ENCODE measurements around the gene POLE. TPM values are rescaled to one million over a fixed set of nuclear protein-coding genes. Genes with fewer than 3 reads are reported as not detected.

Gene POLE
- total RNA-seq, 2 experiments from 2014 or later = 157 to 230 TPM

DNA sequence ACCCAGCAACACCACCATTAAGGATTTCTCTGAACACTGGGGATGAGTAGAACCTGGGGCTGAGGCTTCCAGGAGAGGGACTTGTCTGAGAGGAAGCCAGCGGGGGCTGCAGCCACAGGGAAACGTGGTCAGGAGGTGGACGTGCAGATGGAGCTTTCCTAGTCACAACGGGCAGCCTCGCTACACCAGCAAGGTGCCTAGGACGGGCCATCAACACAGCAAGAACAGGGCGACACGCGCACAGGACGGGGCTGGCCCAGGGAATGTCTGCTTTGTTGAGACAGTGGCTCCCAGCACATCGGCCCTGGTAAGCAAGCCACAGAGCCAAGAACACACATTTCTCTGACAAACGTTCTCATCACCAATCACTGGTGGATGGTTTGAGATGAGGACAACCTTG lies 49.2 kb upstream of the POLE start:
- no peak overlapping the region for H3K27ac ChIP-seq (ENCODE audit: low read depth, low read length, poor library complexity, severe bottlenecking)
- intact Hi-C loops (cut with micrococcal nuclease; ENCODE audit: unreplicated experiment) = no loop called here
- no TSS peak for BruUV-seq (replicated peaks)
- H3K4me3 ChIP-seq (ENCODE audit: low read depth, low read length, poor library complexity, severe bottlenecking) = no peak overlapping the region
- peaks cover 99% of the 10 kb centered on the region for H3K36me3 ChIP-seq (ENCODE audit: insufficient read depth, low read length)
- ChIA-PET POLR2A (no interaction called here), CTCF (ENCODE audit: unreplicated experiment) (no interaction called here)
- H3K9me2 ChIP-seq (ENCODE audit: insufficient read depth, low read length) = no peaks in the 10 kb centered on the region
- 0 out of 2 replicates have a peak, but pooled peaks cover 3% of the 10 kb centered on the region for H4K20me1 ChIP-seq (ENCODE audit: insufficient read depth, low read length)
- no peak for DNase-seq (ENCODE audit: low spot score)
- no peak overlapping the region for H2AFZ ChIP-seq (ENCODE audit: low read length)
- H3K4me1 ChIP-seq (ENCODE audit: insufficient read depth, low read length, poor library complexity, severe bottlenecking) = no peaks in the 10 kb centered on the region
- no peaks in the 10 kb centered on the region for H3K9me3 ChIP-seq (ENCODE audit: low read length)
- H3K79me2 ChIP-seq (ENCODE audit: insufficient read depth, low read depth, low read length) = no peaks in the 10 kb centered on the region
- TF ChIP-seq, protein P1, sequence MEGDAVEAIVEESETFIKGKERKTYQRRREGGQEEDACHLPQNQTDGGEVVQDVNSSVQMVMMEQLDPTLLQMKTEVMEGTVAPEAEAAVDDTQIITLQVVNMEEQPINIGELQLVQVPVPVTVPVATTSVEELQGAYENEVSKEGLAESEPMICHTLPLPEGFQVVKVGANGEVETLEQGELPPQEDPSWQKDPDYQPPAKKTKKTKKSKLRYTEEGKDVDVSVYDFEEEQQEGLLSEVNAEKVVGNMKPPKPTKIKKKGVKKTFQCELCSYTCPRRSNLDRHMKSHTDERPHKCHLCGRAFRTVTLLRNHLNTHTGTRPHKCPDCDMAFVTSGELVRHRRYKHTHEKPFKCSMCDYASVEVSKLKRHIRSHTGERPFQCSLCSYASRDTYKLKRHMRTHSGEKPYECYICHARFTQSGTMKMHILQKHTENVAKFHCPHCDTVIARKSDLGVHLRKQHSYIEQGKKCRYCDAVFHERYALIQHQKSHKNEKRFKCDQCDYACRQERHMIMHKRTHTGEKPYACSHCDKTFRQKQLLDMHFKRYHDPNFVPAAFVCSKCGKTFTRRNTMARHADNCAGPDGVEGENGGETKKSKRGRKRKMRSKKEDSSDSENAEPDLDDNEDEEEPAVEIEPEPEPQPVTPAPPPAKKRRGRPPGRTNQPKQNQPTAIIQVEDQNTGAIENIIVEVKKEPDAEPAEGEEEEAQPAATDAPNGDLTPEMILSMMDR (conservative IDR thresholded peaks at IDR 0.05; ENCODE audit: low read length) = no peak
- no peak for TF ChIP-seq EZH2phosphoT487 (IDR thresholded peaks at IDR 0.05; ENCODE audit: borderline replicate concordance, low read depth, low read length)
- H3K4me2 ChIP-seq (ENCODE audit: low read length) = no peak overlapping the region

DNA sequence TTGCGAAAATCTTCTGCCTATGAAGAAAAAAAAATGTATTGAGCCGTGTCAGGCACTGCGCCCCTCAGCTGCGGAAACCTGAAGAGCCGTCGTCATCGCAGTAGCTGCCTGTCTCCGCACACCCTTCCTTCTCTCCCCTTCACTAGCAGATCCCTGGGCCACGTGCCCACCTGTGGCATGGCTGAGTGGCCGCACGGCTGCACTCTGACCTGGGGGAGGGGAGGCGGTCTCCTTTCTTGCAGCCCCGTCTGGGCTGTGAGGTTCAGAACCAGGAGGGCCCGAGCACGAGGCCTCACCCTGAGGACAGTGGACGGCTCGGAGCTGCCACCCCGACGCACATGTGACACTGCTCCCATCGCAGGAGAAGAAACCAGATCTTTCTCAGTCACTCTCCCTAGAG lies 48.4 kb upstream of the POLE start:
- Histone ChIP-seq H4K20me1 (ENCODE audit: insufficient read depth, low read length) (0 out of 2 replicates have a peak, but pooled peaks cover 3% of the 10 kb centered on the region), H3K9me2 (ENCODE audit: insufficient read depth, low read length) (no peaks in the 10 kb centered on the region), H3K4me2 (ENCODE audit: low read length) (no peak overlapping the region), H3K79me2 (ENCODE audit: insufficient read depth, low read depth, low read length) (no peaks in the 10 kb centered on the region), H3K4me1 (ENCODE audit: insufficient read depth, low read length, poor library complexity, severe bottlenecking) (no peaks in the 10 kb centered on the region), H3K4me3 (ENCODE audit: low read depth, low read length, poor library complexity, severe bottlenecking) (no peak overlapping the region), H3K36me3 (ENCODE audit: insufficient read depth, low read length) (peaks cover 99% of the 10 kb centered on the region), H3K27ac (ENCODE audit: low read depth, low read length, poor library complexity, severe bottlenecking) (no peak overlapping the region), H3K9me3 (ENCODE audit: low read length) (no peaks in the 10 kb centered on the region), H2AFZ (ENCODE audit: low read length) (no peak overlapping the region)
- CTCF ChIA-PET (ENCODE audit: unreplicated experiment) = no interaction called here
- no peak for TF ChIP-seq EZH2phosphoT487 (IDR thresholded peaks at IDR 0.05; ENCODE audit: borderline replicate concordance, low read depth, low read length)
- TF ChIP-seq, protein P1 (conservative IDR thresholded peaks at IDR 0.05; ENCODE audit: low read length) = no peak
- BruUV-seq (replicated peaks) = no TSS peak
- POLR2A ChIA-PET = no interaction called here
- DNase-seq (ENCODE audit: low spot score) = no peak
- intact Hi-C loops (cut with micrococcal nuclease; ENCODE audit: unreplicated experiment) = no loop called here

DNA sequence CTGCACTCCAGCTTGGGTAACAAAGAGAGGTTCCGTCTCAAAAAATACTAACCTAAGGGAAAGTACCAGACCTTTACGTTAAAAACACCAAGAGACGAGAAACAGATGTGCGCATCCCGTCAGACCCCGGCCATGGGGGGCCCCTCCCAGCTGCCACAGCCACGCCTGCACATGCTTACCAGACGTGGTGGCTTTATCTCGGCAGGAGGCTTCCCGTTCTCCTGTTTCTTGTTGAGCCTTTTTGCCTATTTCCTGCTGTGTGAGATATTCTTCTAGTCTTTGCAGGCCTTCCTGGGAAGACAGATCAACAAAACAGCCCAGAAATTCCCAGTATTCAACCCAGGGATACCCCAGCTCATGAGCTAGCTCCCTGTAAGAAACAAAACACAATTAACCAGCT lies 47.1 kb upstream of the POLE start:
- 0 out of 2 replicates have a peak, but pooled peaks cover 3% of the 10 kb centered on the region for H4K20me1 ChIP-seq (ENCODE audit: insufficient read depth, low read length)
- CTCF ChIA-PET (ENCODE audit: unreplicated experiment) = no interaction called here
- no peak overlapping the region for H3K4me3 ChIP-seq (ENCODE audit: low read depth, low read length, poor library complexity, severe bottlenecking)
- peaks cover 97% of the 10 kb centered on the region for H3K36me3 ChIP-seq (ENCODE audit: insufficient read depth, low read length)
- POLR2A ChIA-PET = no interaction called here
- no peak for DNase-seq (ENCODE audit: low spot score)
- no peaks in the 10 kb centered on the region for H3K79me2 ChIP-seq (ENCODE audit: insufficient read depth, low read depth, low read length)
- 0 out of 2 replicates have a peak, but pooled peaks cover 6% of the 10 kb centered on the region for H3K9me3 ChIP-seq (ENCODE audit: low read length)
- intact Hi-C loops (cut with micrococcal nuclease; ENCODE audit: unreplicated experiment) = no loop called here
- no peaks in the 10 kb centered on the region for H3K9me2 ChIP-seq (ENCODE audit: insufficient read depth, low read length)
- H3K4me1 ChIP-seq (ENCODE audit: insufficient read depth, low read length, poor library complexity, severe bottlenecking) = no peaks in the 10 kb centered on the region
- TF ChIP-seq, protein P1 (conservative IDR thresholded peaks at IDR 0.05; ENCODE audit: low read length) = no peak
- TF ChIP-seq EZH2phosphoT487 (IDR thresholded peaks at IDR 0.05; ENCODE audit: borderline replicate concordance, low read depth, low read length) = no peak
- no TSS peak for BruUV-seq (replicated peaks)
- H3K27ac ChIP-seq (ENCODE audit: low read depth, low read length, poor library complexity, severe bottlenecking) = no peak overlapping the region
- no peak overlapping the region for H2AFZ ChIP-seq (ENCODE audit: low read length)
- H3K4me2 ChIP-seq (ENCODE audit: low read length) = no peak overlapping the region
